NCI-H2196 (cell line): ENCODE measurements around the gene NEU1.
"Not testable (repeated sequence)": the region's sequence is repeated elsewhere in the genome, so short reads cannot be mapped to it uniquely, and the experiment has no call there.

Experiments
- DNase-seq: peaks from one replicate; lab custom pipeline; 2025; ENCODE audit not compliant: unreplicated experiment; lab: John Stamatoyannopoulos, UW

NEU1 gene

DNA sequence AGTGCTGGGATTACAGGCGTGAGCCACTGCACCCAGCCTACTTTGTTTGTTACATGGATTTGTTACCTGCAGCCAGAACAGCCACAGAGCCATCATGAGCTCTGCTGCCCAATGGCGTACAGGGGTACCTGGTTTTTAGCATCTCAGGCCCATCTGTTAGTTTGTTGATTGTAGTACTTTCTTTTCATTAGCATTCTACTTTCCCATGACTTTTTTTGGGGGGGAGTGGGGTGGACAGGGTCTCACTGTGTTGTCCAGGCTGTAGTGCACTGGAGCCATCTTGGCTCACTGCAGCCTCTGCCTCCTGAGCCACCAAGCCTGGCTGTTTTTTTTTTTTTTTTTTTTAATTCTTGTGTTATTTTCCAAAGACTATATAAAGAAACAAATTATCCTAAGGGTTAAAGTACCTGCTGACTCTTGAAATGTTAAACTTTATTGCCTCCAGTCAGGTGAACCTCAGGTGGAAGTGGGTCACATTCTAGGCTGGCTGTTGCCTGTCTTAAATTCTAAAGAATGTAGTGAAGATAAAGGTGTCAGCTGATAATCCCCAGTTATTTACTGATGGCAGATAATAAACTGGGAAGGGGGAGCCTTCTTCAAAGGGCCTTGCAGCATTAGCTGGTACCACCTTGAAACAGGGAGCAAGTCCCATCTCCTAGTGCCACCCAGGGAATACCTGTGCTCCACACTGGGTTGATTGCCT is 15.2 kb downstream of the NEU1 start:
- no peak for DNase-seq

DNA sequence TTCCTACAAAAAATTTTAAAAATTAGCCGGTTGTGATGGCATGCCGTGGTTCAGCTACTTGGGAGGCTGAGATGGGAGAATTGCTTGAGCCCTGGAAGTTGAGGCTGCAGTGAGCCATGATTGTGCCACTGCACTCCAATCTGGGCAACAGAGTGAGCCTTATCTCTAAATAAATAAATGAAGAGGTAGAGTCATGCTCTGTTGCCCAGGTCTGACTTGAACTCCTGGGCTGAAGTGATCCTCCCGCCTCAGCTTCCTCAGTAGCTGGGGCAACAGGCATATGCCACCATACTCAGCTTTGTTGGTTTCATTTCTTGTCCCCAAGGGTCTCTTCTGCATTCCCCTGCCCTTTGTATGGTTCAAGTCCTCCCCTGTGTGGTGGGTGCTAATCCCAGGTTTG is 18.1 kb downstream of the NEU1 start:
- no peak for DNase-seq

DNA sequence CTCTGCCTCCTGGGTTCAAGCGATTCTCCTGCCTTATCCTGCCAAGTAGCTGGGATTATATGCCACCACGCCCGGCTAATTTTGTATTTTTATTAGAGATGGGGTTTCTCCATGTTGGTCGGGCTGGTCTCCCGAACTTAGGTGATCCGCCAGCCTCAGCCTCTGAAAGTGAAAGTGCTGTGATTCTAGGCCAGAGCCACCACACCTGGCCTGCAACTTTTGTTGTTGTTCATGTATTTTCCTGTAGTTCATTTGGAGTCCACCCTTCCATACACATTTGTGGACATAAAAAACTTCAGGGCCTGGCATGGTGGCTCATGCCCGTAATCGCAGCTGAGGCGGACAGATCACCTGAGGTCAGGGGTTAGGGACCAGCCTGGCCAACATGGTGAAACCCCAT is 20.6 kb downstream of the NEU1 start:
- no peak for DNase-seq

DNA sequence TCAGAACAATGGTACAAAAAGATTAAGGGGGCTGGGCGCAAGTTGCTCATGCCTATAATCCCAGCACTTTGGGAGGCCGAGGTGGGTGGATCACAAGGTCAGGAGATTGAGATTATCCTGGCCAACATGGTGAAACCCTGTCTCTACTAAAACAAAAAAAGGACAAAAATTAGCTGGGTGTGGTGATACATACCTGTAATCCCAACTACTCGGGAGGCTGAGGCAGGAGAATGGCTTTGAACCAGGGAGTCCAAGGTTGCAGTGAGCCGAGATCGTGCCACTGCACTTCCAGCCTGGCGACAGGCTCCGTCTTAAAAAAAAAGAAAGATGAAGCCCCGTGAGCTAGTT is 22.9 kb downstream of the NEU1 start:
- not testable (repeated sequence) for DNase-seq

DNA sequence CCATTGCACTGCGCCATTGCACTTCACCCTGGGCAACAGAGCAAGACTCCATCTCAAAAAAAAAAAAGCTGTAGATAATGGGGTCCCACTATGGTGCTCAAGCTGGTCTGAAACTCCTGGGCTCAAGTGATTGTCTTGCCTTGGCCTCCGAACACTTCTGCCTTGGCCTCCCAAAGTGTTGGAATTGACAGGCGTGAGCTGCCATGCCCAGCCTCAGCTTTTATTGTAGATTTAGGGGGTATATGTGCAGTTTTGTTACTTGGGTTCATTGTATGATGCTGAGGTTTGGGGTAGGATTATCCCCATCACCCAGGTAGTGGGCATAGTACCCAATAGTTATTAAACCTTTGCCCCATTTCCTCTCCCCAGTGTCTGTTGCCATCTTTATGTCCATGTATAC is 23.7 kb downstream of the NEU1 start:
- no peak for DNase-seq

DNA sequence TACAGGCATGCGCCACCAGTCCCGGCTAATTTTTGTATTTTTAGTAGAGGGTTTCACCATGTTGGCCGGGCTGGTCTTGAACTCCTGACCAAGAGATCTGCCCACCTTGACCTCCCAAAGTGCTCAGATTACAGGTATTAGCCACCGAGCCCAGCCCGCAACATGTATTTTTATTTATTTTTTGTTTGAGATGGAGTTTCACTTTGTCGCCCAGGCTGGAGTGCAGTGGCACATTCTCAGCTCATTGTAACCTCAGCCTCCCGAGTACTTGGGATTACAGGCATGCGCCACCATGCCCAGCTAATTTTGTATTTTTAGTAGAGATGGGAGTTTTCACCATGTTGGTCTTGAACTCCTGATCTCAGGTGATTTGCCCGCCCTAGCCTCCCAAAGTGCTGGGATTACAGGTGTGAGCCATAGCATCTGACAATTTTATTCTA is 24.5 kb downstream of the NEU1 start:
- DNase-seq, result not testable (repeated sequence)

DNA sequence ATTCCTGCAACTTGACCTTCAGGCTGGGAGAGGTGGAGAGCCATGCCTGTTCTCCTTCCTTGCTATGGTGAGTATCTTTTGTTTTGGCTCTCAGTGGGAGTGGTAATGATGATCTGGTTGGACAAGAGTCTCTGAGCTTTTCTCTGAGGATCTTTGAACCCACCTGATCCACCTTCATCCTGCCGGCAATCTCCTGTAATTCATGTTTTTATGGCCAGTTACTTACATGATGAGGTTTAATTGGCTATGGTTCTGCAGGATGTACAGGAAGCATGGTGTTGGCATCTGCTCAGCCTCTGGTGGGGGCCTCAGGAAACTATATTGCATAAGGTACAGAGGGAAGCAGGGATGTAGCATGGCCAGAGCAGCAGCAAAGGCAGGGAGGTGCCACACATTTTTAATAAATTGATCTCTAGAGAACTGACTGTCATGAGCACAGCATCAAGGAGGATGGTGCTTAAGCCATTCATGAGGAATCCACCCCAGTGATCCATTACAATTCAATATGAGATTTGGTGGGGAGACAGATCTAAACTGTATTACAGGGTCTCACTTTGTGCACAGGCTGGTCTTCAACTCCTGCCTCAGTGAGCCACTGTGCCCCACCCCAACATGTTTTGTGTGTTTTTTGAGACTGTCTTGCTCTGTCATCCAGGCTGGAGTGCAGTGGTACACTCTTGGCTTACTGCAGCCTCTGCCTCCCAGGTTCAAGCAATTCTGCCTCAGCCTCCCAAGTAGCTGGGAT is 25.1 kb downstream of the NEU1 start:
- DNase-seq, result no peak

DNA sequence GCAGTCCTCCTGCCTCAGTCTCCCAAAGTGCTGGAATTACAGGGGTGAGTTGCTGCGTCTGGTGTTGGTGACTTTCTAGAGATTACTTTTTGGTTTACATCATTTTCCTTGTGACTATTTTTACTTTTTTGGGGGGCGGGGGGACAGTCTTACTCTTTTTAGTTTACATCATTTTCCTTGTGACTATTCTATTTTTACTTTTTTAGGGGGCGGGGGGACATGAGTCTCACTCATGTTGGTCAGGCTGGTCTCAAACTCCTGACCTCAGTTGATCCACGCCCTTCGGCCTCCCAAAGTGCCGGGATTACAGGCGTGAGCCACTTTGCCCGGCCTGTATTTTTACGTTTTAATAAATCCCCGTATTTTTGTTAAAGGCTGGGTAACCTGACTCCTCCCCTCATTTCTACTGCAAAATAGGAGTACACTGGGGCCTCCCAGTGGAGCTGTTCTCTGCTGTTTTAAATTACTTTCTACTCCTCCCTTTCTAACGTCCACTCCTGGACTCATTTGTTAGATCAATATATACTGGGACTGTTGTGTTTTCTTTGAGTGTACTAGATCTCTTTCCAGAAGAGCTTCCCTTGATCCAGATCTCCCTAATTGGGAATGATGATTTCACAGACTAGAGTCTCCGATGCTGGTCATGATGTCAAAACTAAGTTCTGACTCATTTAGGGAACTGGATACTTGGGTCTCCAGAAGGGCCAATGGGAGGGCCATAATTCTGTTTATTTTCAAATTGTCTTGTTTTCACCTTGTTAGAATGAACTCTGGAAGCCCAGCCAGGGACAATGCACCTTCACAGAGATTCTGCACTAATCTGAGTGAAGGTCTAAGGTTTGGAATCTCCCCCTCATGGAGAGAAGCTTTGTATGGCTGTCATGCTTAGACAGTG is 25.9 kb downstream of the NEU1 start:
- no peak for DNase-seq

DNA sequence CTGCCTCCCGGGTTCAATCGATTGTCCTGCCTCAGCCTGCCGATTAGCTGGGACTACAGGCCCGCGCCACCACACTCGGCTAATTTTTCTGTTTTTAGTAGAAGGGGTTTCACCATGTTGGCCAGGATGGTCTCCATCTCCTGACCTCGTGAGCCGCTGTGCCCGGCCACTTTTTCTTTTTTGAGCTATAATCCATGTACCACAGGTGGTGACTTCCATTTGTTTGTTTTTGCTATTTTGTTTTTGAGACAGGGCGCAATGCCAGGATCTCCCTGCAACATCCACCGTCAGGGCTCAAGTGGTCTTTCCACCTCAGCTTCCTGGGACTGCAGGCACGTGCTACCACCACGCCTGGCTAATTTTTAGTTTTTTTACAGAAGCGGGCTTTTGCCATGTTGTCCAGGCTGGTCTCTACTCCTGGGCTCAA is 26.6 kb downstream of the NEU1 start:
- no peak for DNase-seq

DNA sequence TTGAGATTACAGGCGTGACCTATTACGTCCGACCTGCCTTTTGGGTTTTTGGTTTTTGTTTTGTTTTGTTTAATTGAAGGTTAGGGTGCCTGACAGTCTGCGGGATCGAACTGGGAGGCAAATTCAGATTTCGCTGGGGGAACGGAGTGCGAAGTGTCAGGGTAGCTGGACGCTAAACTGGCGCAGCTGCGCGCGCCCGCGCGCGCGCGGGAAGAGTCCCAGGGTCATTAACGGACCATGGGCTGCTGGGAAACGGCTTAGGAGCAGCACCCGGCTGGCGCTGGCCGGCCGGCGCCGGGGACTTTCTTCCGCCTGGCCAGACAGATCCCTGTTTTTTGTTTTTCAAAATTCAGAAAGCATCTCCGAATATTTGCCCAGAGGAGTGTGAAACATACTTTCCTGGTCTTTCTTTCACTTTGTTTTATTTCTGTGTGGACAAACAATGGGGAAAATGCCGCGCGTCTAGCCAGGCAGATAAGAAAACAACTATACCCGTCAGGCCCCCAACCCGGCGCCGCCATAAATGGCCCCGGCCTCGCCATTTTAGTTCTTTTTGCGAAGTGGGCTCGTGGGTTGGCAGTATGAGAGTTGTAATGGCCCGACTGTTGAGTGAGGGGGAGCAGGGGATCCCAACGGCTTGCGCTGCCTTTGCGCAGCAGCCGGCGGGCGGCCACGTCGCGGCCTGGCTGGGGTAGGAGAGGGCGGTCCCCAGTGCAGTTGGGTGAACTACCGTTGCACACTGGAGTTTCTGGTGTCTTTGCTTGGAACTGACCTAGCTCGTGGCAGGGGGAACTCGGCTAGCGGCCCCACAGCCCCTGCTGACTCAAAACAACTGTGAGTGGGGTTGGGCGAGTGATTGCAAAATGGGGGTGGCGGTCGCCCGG is 28.0 kb downstream of the NEU1 start:
- peak; percentile 94 for DNase-seq

DNA sequence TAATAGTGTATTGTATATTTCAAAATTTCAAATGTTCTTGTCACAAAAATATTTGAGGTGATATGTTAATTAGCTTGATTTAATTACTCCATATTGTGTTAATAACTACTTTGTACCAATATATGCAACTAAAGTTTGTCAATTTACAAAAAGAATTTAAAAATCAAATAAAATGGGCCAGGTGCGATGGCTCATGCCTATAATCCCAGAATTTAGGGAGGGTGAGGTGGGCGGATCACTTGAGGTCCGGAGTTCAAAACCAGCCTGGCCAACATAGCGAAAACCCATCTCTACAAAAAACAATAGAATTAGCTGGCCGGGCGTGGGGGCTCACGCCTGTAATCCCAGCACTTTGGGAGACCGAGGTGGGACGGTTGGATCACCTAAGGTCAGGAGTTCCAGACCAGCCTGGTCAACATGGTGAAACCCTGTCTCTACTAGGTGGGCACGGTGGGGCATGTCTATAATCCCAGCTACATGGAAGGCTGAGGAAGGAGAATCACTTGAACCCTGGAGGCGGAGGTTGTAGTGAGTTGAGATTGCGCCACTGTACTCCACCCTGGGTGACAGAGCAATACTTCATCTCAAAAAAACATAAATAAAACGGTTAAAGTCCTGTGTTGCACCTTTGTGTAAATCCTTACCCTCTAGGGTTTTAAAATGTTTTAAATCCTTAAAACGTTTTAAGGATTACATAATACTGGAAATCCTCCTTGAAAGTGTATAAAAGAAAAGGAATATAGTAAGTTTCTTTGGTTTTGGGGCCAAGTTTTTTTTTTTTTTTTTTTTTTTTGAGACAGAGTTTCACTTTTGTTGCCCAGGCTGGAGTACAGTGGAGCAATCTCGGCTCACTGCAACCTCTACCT is 31.0 kb downstream of the NEU1 start:
- no peak for DNase-seq

DNA sequence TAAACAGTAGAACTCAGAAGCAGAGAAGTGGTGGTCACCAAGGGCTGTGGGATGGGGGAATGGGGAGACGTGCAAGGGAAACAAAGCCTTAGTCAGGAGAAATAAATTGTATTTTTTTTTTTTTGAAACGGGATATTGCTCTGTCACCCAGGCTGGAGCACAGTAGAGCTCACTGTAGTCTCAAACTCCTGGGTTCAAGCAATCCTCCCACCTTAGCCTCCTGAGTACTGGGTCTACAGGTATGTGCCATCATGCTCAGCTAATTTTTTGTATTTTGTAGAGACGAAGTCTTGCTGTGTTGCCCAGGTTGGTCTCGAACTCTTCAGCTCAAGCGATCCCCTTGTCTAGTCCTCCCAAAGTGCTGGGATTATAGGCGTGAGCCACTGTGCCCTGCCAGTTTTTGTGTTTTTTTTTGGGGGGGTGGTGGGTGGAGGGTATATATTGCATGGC is 31.7 kb downstream of the NEU1 start:
- no peak for DNase-seq

DNA sequence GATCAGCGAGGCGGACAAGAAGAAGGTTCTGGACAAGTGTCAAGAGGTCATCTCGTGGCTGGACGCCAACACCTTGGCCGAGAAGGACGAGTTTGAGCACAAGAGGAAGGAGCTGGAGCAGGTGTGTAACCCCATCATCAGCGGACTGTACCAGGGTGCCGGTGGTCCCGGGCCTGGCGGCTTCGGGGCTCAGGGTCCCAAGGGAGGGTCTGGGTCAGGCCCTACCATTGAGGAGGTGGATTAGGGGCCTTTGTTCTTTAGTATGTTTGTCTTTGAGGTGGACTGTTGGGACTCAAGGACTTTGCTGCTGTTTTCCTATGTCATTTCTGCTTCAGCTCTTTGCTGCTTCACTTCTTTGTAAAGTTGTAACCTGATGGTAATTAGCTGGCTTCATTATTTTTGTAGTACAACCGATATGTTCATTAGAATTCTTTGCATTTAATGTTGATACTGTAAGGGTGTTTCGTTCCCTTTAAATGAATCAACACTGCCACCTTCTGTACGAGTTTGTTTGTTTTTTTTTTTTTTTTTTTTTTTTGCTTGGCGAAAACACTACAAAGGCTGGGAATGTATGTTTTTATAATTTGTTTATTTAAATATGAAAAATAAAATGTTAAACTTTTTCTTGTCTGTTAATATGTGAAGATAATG is 32.9 kb downstream of the NEU1 start:
- DNase-seq, result peak; percentile 44

DNA sequence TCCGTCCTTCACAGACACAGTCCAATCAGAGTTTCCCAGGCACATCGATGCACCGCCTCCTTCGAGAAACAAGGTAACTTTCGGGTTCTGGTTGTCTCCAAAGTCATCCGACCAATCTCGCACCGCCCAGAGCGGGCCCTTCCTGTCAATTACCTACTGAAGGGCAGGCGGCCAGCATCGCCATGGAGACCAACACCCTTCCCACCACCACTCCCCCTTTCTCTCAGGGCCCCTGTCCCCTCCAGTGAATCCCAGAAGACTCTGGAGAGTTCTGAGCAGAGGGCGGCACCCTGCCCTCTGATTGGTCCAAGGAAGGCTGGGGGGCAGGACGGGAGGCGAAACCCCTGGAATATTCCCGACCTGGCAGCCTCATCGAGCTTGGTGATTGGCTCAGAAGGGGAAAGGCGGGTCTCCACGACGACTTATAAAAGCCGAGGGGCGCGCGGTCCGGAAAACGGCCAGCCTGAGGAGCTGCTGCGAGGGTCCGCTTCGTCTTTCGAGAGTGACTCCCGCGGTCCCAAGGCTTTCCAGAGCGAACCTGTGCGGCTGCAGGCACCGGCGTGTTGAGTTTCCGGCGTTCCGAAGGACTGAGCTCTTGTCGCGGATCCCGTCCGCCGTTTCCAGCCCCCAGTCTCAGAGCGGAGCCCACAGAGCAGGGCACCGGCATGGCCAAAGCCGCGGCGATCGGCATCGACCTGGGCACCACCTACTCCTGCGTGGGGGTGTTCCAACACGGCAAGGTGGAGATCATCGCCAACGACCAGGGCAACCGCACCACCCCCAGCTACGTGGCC is 35.1 kb downstream of the NEU1 start, which contains the start of gene HSPA1B:
HSPA1B (plus strand) TSS at position 453 of the 794 bp plus-strand sequence; CDS start at position 666, 213 bp downstream.
- DNase-seq, result peak; percentile 98

DNA sequence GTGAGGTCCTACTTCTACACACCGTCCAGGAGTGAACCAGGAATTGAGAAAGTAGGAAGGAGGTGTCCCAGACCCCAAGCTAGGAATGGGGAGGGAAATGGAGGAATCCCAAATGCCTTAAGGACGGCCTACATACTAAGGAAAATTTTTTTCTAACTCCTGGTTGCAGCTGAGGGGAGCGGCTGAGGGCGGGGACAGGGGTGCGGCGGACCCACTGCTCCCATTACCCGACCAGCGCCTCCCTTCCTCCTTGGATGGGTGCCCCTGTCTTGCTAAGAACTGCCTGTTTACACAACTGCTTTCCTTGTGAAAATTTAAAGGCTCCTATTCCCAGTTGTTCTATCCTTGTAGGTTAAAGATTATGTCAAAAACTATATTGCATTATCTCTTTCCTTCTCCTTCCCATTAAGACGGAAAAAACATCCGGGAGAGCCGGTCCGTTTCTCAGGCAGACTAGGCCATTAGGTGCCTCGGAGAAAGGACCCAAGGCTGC is 35.8 kb downstream of the NEU1 start:
- peak; percentile 56 for DNase-seq

DNA sequence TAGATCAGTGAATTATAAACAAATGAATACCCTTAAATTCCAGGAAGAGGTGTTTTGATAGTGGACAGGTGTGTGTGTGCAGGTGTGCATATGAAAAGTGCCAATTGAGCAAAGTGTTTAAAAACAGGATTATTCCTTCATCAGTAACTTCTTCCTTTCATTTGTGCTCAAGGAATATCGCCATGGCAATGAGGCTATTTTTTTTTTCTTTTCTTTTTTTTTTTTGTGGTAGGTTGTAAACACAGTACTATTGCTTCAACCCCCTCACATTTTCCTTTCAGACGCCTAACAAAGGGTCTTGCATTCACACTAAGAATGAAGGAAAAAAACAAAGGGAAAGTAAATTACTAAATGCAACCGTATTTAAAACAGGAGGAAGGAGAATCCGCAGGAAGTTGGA is 37.1 kb downstream of the NEU1 start:
- DNase-seq, result no peak

DNA sequence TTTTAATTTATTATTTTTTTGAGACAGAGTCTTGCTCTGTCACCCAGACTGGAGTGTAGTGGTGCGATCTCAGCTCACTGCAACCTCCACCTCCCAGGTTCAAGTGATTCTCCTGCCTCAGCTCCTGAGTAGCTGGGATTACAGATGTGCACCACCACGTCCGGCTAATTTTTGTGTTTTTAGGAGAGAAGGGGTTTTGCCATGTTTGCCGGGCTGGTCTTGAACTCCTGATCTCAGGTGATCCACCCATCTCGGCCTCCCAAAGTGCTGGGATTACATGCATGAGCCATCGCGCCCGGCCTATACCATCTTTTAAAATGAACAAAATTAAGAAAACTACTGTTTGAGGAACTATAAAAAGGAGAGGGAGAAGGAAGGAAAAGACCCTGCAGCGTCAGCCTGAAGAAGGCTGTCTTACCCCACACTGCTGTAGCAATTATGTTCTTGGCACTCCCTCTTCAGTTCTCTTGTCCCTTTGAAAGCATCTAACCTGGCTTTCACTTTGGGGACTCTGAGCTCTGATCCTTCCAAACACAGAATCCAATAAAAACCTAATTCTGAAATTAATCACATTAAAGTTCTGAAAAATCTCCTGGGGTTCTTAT is 38.9 kb downstream of the NEU1 start:
- not testable (repeated sequence) for DNase-seq
